Measurements from ENCODE around the gene XDH.

Gene XDH

DNA sequence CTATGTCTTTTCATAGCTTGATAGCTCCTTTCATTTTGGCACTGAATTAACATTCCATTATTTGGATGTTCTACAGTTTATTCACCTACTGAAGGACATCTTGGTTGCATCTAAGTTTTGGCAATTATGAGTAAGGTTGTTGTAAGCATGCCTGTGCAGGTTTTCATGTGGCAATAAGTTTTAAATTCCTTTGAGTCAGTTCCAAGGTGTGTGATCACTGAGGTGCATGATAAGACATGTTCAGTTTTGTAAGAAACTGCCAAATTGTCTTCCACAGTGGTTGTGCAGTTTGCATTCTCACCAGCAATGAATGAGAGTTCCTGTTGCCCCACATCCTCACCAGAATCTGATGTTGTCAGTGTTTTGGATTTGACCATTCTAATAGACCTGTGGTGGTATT, 24.2 kb downstream of the XDH start:
- Histone ChIP-seq H3K27me3 (ENCODE audit: insufficient read depth, low read length) (no peaks in the 10 kb centered on the region), H3K4me3 (ENCODE audit: low read length) (no peak overlapping the region), H3K36me3 (ENCODE audit: insufficient read depth, low read length) (no peaks in the 10 kb centered on the region), H3K4me1 (ENCODE audit: insufficient read depth, low read length) (no peaks in the 10 kb centered on the region), H2AFZ (ENCODE audit: low read depth, low read length) (no peak overlapping the region), H3K9me3 (ENCODE audit: low read length) (no peaks in the 10 kb centered on the region)

DNA sequence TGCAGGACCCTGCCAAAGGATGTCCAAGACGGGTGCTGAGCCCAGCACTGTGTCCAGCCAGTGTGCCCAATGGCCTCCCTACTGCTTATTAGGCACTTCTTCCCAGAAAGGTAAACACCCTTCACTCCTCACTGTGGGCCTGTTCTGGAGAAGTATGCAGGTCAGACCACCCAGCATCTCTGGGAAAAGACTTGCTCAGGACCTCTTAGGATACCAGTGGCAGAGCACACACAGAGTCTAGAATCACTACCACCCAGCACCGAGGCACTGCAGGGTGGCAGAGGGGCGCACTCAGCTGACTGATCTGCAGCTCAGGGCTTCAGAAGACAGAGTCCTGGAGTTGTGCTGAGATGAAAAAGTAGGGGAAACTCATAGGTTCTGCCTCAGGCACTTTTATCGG, 25.8 kb downstream of the XDH start:
- Histone ChIP-seq H3K4me1 (ENCODE audit: insufficient read depth, low read length) (no peaks in the 10 kb centered on the region), H2AFZ (ENCODE audit: low read depth, low read length) (no peak overlapping the region), H3K9me3 (ENCODE audit: low read length) (no peaks in the 10 kb centered on the region), H3K27me3 (ENCODE audit: insufficient read depth, low read length) (no peaks in the 10 kb centered on the region), H3K36me3 (ENCODE audit: insufficient read depth, low read length) (no peaks in the 10 kb centered on the region), H3K4me3 (ENCODE audit: low read length) (no peak overlapping the region)

DNA sequence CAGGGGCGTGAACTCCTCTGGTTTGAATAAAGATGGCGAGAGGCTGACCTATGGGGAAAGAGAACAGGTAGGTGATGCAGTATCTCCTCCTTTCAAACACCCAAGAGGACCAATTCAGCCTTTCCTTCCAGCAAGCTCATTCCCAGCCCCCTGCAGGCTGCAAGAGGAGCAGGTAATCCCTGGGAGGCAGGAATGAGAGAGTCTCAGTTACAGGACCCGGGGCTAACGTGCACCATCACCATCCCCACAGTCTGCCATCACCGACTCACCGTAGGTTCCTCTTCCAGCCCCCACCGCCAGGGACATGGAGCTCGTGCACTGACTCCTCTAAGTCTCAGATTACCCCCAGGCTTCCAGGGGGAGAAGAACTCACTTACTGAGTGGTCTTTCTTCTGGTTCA, 26.7 kb downstream of the XDH start:
- H3K4me3 ChIP-seq (ENCODE audit: low read length), result no peak overlapping the region
- no peaks in the 10 kb centered on the region for H3K36me3 ChIP-seq (ENCODE audit: insufficient read depth, low read length)
- H3K4me1 ChIP-seq (ENCODE audit: insufficient read depth, low read length), result no peaks in the 10 kb centered on the region
- H3K27me3 ChIP-seq (ENCODE audit: insufficient read depth, low read length), result no peaks in the 10 kb centered on the region
- no peaks in the 10 kb centered on the region for H3K9me3 ChIP-seq (ENCODE audit: low read length)
- H2AFZ ChIP-seq (ENCODE audit: low read depth, low read length), result no peak overlapping the region

DNA sequence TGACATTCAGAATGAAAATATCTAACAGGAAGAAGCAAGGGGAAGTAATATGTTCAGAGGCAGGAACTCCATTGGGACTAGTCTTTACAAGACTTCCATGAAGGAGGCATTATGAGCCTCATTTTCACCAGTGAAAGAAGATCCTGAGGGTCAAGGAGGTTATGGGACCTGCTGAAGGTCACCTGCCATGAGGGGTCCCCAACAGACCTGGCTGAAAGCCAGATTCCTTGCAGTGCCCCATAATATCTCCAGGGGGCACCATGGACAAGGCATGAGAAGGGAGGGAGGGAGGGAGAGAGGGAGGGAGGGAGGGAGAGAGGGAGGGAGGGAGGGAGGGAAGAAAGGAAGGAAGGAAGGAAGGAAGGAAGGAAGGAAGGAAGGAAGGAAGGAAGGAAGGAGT, 27.9 kb downstream of the XDH start:
- no peaks in the 10 kb centered on the region for H3K4me1 ChIP-seq (ENCODE audit: insufficient read depth, low read length)

DNA sequence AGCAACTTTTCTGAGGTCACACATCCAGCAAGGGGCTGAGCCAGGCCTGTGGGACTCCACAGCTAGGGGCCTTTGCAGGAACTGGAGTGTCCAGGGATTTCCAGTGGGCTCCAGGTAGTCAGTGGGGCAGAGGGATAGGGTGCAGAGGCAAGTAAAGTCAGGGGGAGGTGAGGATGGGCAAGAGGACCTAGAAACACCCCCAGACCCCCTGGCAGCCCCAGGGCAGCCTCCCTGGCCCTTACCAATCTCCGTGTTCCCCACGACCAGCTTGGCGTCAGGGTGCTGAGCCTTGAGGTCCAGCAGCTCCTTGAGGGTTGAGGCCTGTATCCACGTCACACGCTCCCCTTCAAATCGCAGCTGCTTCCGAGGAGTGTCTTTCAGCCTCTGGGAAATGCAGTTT, 28.4 kb downstream of the XDH start:
- Histone ChIP-seq H3K4me1 (ENCODE audit: insufficient read depth, low read length) (no peaks in the 10 kb centered on the region), H3K9me3 (ENCODE audit: low read length) (no peaks in the 10 kb centered on the region), H2AFZ (ENCODE audit: low read depth, low read length) (no peak overlapping the region)

More for the DNA sequence above, 27.9 kb downstream of the XDH start:
- no peaks in the 10 kb centered on the region for H3K36me3 ChIP-seq (ENCODE audit: insufficient read depth, low read length)
- no peaks in the 10 kb centered on the region for H3K9me3 ChIP-seq (ENCODE audit: low read length)
- no peaks in the 10 kb centered on the region for H3K27me3 ChIP-seq (ENCODE audit: insufficient read depth, low read length)
- H3K4me3 ChIP-seq (ENCODE audit: low read length), result no peak overlapping the region
- H2AFZ ChIP-seq (ENCODE audit: low read depth, low read length), result no peak overlapping the region

DNA sequence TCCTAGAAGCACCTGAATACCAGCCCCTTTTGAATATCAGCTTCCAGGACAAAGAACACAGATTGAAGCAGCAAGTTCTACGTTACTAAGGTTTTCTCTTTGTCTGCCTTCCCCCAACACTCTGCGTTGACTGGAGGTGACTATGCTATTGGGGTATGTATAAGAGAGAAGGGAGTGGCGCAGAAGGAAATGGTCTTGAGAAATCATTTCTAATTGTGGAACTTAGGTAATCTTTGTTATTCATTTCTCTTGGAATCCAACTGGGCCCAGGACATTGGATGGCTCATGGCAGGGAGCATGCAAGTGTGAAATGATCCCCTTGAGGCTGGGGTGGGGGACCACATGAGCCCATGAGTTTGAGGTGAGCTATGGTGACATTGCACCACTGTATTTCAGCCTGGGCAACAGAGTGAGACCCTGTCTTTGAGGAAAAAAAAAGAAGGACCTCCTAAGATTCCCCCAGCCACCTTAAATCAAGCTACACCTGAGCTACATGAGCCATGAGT, 29.7 kb downstream of the XDH start:
- H3K4me3 ChIP-seq (ENCODE audit: low read length), result no peak overlapping the region
- no peaks in the 10 kb centered on the region for H3K9me3 ChIP-seq (ENCODE audit: low read length)
- no peaks in the 10 kb centered on the region for H3K36me3 ChIP-seq (ENCODE audit: insufficient read depth, low read length)
- H3K27me3 ChIP-seq (ENCODE audit: insufficient read depth, low read length), result no peaks in the 10 kb centered on the region
- no peaks in the 10 kb centered on the region for H3K4me1 ChIP-seq (ENCODE audit: insufficient read depth, low read length)
- H2AFZ ChIP-seq (ENCODE audit: low read depth, low read length), result no peak overlapping the region

More for the DNA sequence above, 28.4 kb downstream of the XDH start:
- Histone ChIP-seq H3K36me3 (ENCODE audit: insufficient read depth, low read length) (no peaks in the 10 kb centered on the region), H3K4me3 (ENCODE audit: low read length) (no peak overlapping the region), H3K27me3 (ENCODE audit: insufficient read depth, low read length) (no peaks in the 10 kb centered on the region)

DNA sequence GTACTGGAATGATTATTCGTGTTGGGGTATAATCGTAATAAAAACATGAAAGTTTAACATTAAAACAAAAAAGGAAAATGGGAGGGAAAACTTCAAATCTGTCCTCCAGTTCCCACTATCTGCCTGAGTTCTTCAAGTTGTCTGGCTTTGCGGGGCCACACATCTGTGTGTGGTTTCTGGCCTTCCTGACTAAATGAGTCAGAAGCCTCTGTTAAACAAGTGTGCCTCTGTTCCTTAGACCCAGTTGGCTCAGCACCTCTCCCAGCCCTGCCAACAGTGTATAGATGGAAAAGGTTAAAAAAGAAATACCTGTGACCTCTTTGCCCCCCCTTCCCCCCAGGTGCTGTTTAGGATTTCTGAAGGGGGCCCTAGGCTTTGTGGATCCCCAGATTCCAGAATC, 30.2 kb downstream of the XDH start:
- H3K4me3 ChIP-seq (ENCODE audit: low read length), result no peak overlapping the region
- no peaks in the 10 kb centered on the region for H3K4me1 ChIP-seq (ENCODE audit: insufficient read depth, low read length)
- H3K36me3 ChIP-seq (ENCODE audit: insufficient read depth, low read length), result no peaks in the 10 kb centered on the region
- H3K27me3 ChIP-seq (ENCODE audit: insufficient read depth, low read length), result no peaks in the 10 kb centered on the region
- H3K9me3 ChIP-seq (ENCODE audit: low read length), result no peaks in the 10 kb centered on the region
- no peak overlapping the region for H2AFZ ChIP-seq (ENCODE audit: low read depth, low read length)

DNA sequence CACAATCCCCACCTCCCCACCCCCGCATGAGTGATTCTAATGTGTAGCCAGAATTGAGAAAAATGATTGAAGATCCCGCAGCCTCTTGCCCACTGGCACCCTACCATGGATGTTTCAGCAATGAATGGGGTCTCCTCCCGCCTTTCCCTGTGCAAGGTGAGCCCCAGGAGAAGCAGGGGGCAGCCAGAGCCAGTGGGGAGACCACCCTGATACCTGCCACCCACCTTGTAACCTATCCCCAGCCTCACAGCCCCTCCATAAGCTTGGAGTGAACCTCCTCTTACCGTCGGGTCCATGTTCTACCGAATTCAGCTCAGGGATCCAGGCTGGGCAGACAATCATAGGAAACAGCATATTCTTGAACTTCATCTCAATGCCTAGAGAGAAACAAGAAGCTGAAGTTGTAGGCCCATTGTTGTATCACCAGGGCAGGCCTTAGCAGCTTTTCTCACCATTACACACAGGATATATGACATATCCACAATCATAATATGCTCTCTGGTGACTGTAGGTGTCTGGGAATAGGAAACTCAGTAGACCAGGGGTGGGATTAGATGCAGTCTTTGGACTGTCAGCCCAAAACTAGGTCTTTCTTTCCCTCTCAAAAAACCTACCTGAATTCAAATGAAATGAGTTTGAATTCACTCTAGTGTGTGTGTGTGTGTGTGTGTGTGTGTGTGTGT, 30.9 kb downstream of the XDH start:
- Histone ChIP-seq H3K9me3 (ENCODE audit: low read length) (no peaks in the 10 kb centered on the region), H3K27me3 (ENCODE audit: insufficient read depth, low read length) (no peaks in the 10 kb centered on the region), H3K36me3 (ENCODE audit: insufficient read depth, low read length) (no peaks in the 10 kb centered on the region), H3K4me1 (ENCODE audit: insufficient read depth, low read length) (no peaks in the 10 kb centered on the region), H2AFZ (ENCODE audit: low read depth, low read length) (no peak overlapping the region), H3K4me3 (ENCODE audit: low read length) (no peak overlapping the region)

DNA sequence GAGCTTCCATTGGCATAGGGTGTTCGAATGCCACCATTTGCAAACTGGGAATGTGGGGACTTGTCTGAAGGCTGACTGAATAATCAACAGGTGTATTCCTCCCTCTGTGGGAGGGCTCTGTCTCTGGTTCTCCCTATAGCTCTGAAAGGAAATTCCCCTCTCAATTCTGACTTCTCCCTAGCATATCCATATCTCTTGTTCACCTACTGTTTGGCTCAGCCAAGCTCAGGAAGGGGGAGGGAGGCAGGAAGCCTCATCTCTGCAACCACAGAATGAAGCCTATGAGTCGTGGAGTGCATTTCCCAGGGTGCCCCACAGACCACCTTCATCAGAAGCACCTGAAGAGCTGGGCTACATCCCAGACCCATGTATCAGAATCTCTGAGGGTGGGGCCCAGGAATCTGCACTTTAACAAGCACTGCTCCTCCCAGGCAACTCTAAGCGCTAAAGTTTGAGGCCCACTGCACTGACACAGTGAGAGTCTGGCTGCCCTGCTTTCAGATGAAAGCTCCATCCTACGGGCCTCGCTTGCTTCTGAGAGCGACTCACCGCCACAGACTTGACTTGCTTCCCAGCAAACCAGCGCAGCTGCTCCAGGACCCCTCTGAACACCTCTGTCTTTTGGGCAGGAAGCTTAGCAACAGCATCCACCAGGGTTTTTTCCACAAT, 32.0 kb downstream of the XDH start:
- Histone ChIP-seq H3K9me3 (ENCODE audit: low read length) (no peaks in the 10 kb centered on the region), H3K4me3 (ENCODE audit: low read length) (no peak overlapping the region), H3K27me3 (ENCODE audit: insufficient read depth, low read length) (no peaks in the 10 kb centered on the region), H3K36me3 (ENCODE audit: insufficient read depth, low read length) (no peaks in the 10 kb centered on the region), H2AFZ (ENCODE audit: low read depth, low read length) (no peak overlapping the region), H3K4me1 (ENCODE audit: insufficient read depth, low read length) (no peaks in the 10 kb centered on the region)

DNA sequence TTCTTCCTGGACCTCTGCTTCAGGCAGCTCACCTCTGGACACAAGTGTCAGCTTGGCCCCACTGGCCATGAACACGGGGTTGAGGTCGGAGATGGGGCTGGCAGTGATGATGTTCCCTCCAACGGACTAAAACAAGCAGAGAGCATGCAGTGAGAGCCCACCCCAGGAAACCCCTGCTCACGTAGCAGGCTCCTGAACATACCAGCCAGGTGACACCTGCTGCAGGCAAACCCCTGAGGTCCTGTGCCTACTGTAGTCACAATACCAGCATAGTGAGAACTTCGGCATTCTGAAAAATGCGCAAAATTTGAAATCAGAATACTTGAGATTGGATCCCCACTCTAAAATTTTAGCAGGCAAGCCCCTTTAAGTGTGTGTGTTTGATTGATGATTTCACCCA, 32.9 kb downstream of the XDH start:
- H3K4me1 ChIP-seq (ENCODE audit: insufficient read depth, low read length), result no peaks in the 10 kb centered on the region
- H3K27me3 ChIP-seq (ENCODE audit: insufficient read depth, low read length), result no peaks in the 10 kb centered on the region
- H3K4me3 ChIP-seq (ENCODE audit: low read length), result no peak overlapping the region
- no peaks in the 10 kb centered on the region for H3K36me3 ChIP-seq (ENCODE audit: insufficient read depth, low read length)
- no peaks in the 10 kb centered on the region for H3K9me3 ChIP-seq (ENCODE audit: low read length)
- H2AFZ ChIP-seq (ENCODE audit: low read depth, low read length), result no peak overlapping the region

DNA sequence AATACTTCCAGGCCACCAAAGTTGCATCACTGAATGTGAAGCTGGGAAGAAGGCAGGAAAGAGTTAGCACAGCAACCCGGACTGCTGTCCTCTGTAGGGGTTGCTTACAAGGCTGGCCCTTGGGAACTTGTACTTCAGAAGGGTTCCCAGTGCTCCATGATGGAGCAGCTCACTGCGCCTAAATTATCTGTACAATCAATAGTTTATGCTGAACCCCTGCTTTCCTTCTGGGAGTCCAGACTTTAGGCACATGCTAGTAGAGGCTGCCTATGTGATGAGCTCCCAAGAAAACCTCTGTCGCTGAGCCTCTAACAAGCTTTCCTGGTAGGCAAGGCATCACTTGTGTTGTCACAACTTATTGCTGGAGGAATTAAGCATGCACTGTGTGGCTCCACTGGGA, 34.3 kb downstream of the XDH start:
- Histone ChIP-seq H3K9me3 (ENCODE audit: low read length) (no peaks in the 10 kb centered on the region), H3K4me1 (ENCODE audit: insufficient read depth, low read length) (no peaks in the 10 kb centered on the region), H3K4me3 (ENCODE audit: low read length) (no peak overlapping the region), H3K27me3 (ENCODE audit: insufficient read depth, low read length) (no peaks in the 10 kb centered on the region), H2AFZ (ENCODE audit: low read depth, low read length) (no peak overlapping the region), H3K36me3 (ENCODE audit: insufficient read depth, low read length) (no peaks in the 10 kb centered on the region)

DNA sequence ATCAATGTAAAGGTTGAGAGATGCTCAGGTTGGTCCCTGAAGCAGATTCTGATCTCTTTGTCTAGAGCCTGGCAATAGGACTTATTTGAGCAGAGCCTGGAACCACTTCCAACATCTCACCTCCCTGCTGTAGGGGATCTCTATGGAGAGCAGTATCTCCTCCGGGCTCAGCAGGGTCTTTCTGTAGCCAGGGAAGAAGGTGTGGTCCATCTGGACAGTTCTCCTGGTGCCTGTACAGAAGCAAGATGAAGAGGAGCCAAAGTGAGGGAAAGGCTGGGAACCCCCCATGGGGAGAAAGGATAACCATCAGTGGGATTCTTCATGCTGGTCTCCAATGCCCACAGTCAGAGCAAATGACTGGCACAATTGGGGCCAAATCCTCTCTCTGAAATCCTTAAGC, 34.8 kb downstream of the XDH start:
- Histone ChIP-seq H3K36me3 (ENCODE audit: insufficient read depth, low read length) (no peaks in the 10 kb centered on the region), H3K4me3 (ENCODE audit: low read length) (no peak overlapping the region), H3K4me1 (ENCODE audit: insufficient read depth, low read length) (no peaks in the 10 kb centered on the region), H3K27me3 (ENCODE audit: insufficient read depth, low read length) (no peaks in the 10 kb centered on the region), H3K9me3 (ENCODE audit: low read length) (no peaks in the 10 kb centered on the region), H2AFZ (ENCODE audit: low read depth, low read length) (no peak overlapping the region)

DNA sequence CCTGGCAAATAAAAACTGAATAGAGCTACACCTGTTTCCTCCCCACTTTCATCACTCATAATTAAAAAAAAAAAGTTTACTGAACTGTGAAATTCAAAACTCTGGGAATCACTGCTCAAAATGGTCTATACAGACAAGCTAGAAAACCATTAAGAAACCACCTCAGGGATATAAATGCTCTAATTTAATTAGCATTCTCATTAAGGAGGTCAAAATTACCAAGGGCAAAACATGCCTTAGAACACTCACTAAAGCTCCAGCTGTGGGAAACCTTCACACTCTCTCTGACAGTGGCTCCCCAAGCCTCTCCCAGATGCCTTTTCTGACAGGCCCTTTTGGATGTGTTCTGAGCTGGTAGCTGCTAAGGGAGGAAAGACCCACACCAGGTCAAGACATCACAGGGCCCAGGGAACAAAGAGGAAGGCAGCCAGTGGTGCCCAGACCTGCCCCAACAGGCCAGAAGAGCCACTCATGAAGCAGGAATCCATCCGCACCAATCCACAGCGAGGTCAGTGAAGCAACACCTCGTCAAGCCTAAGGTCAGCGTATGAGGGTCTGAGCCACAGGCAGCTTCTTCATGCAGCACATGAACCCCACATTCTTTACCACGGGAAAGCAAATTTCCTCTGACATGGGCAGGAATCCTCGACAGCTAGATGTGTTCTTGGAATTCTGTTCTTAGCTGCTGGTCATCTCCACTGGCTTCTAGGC, 35.6 kb downstream of the XDH start:
- Histone ChIP-seq H3K27me3 (ENCODE audit: insufficient read depth, low read length) (no peaks in the 10 kb centered on the region), H3K9me3 (ENCODE audit: low read length) (no peaks in the 10 kb centered on the region), H3K36me3 (ENCODE audit: insufficient read depth, low read length) (no peaks in the 10 kb centered on the region), H2AFZ (ENCODE audit: low read depth, low read length) (no peak overlapping the region), H3K4me3 (ENCODE audit: low read length) (no peak overlapping the region), H3K4me1 (ENCODE audit: insufficient read depth, low read length) (no peaks in the 10 kb centered on the region)
